GM12872 (cell line): ENCODE data around the gene WDR88.

Source experiments
- CTCF ChIP-seq: IDR thresholded peaks from 3 replicates; pipeline ENCODE4 v1.5.1; 2011; ENCODE audit warnings: low read depth, mild to moderate bottlenecking, low read length, moderate library complexity; ENCODE audit not compliant: insufficient read depth

Gene WDR88

GRCh38 chr19:33211794-33212435 is 80.0 kb downstream of the WDR88 start:
- no peak for TF ChIP-seq CTCF

GRCh38 chr19:33212436-33213172 is 80.7 kb downstream of the WDR88 start:
- TF ChIP-seq CTCF = no peak

- 0 out of 3 replicates have a peak, but pooled peaks have one; percentile 1 for TF ChIP-seq CTCF
Observed at GRCh38 chr19:33214596-33214995, 82.7 kb downstream of the WDR88 start.

GRCh38 chr19:33215438-33216197 is 83.7 kb downstream of the WDR88 start:
- TF ChIP-seq CTCF = no peak

- no peak for TF ChIP-seq CTCF
Observed at GRCh38 chr19:33216198-33216830, 84.4 kb downstream of the WDR88 start.

GRCh38 chr19:33217881-33218280 is 86.0 kb downstream of the WDR88 start:
- TF ChIP-seq CTCF = no peak
